ENCODE data around the gene TAS2R39. TPM values are rescaled to one million over a fixed set of nuclear protein-coding genes. Genes with fewer than 3 reads are reported as not detected.

TAS2R39 gene
- total and polyA plus RNA-seq, 2 of the 4 experiments (the other 2 are of a cell fraction) = not detected

- Histone ChIP-seq H3K79me1 (ENCODE audit: low read depth in 1 of 2, low read length in 2 of 2) (no peaks in the 10 kb centered on the region), H3K9me1 (ENCODE audit: insufficient read depth, low read length) (no peaks in the 10 kb centered on the region), H4K20me1 (ENCODE audit: insufficient read depth, low read length) (no peaks in the 10 kb centered on the region), H2AK9ac (replicated peaks; ENCODE audit: low read depth, low read length, poor library complexity) (no peak overlapping the region), H3K27me3 (ENCODE audit: control insufficient read depth, insufficient read depth, low read length) (peaks cover 7% of the 10 kb centered on the region), H3K4ac (ENCODE audit: low read depth, low read length) (no peak overlapping the region), H3K27ac (ENCODE audit: insufficient read depth, low read length) (no peak overlapping the region), H2BK20ac (ENCODE audit: low read depth, low read length) (no peak overlapping the region), H4K8ac (ENCODE audit: low read depth in 2 of 2, low read length in 2 of 2) (no peak overlapping the region), H2BK15ac (ENCODE audit: low read depth, low read length) (no peak overlapping the region), H3K14ac (replicated peaks; ENCODE audit: low read depth, low read length) (no peak overlapping the region), H2AK5ac (ENCODE audit: low read depth, low read length) (no peak overlapping the region), H3K36me3 (ENCODE audit: control insufficient read depth, insufficient read depth, low read length) (no peaks in the 10 kb centered on the region), H3K9ac (ENCODE audit: low read depth, low read length) (no peak overlapping the region), H3K4me3 (ENCODE audit: insufficient read depth, low read depth, low read length) (no peak overlapping the region), H2BK5ac (ENCODE audit: low read depth, low read length, poor library complexity, severe bottlenecking) (no peak overlapping the region), H2AFZ (replicated peaks; ENCODE audit: low read length, poor library complexity) (no peak overlapping the region), H3K23ac (ENCODE audit: low read depth, low read length) (no peak overlapping the region), H3K56ac (ENCODE audit: extremely low read depth, insufficient read depth, low read length) (no peak overlapping the region), H4K91ac (ENCODE audit: insufficient read depth, low read depth, low read length) (no peak overlapping the region), H4K5ac (ENCODE audit: low read depth, low read length) (no peak overlapping the region), H3K9me3 (ENCODE audit: control insufficient read depth, insufficient read depth, low read length) (no peaks in the 10 kb centered on the region), H2BK120ac (ENCODE audit: low read depth, low read length) (no peak overlapping the region), H3K18ac (ENCODE audit: low read depth, low read length) (no peak overlapping the region), H3K4me1 (ENCODE audit: control insufficient read depth, insufficient read depth, low read length) (no peaks in the 10 kb centered on the region), H3K4me2 (ENCODE audit: low read depth, low read length) (no peak overlapping the region)
- CTCF ChIA-PET = interaction anchor here (0.9 to 6.3 kb wide), 7 partner anchors 8 to 364 kb away, joined by 3 to 69 read pairs (median 3); partner anchors contain the start of gene TAS2R39
- dilution Hi-C loops (cut with HindIII; ENCODE audit: low sequenced_read_pairs, unreplicated experiment) = no loop called here
- DNase-seq = peak; percentile 68
- 0% methylated on average over 1 of the region's 6 CpGs; no CpG with 5 or more reads in 1 of the 2 experiments for WGBS, 2 experiments (ENCODE audit: extremely low coverage in 2 of 2, insufficient read length in 1 of 2)
- BruUV-seq (replicated peaks) = no TSS peak
- in situ Hi-C loops (cut with MboI; ENCODE audit: low sequenced_read_pairs) = loop anchor here (5.0 to 25.0 kb wide), 4 partner anchors 204 to 879 kb away; partner anchors contain the start of gene EPHB6
- intact Hi-C loops (cut with micrococcal nuclease) = no loop called here
- peak; percentile 65; the same call in 1 of the 2 replicates for ATAC-seq (ENCODE audit: low read depth)
- POLR2A ChIA-PET (ENCODE audit: unreplicated experiment) = no interaction called here
- TF ChIP-seq MAFK (IDR thresholded peaks at IDR 0.05; ENCODE audit: low read depth, low read length) (no peak), MXI1 (IDR thresholded peaks at IDR 0.05; ENCODE audit: borderline replicate concordance, low read depth, low read length) (no peak), CHD1 (IDR thresholded peaks at IDR 0.05; ENCODE audit: low read depth, low read length) (no peak), NFE2L2 (IDR thresholded peaks at IDR 0.05; ENCODE audit: low read depth, low read length) (no peak), CEBPB (IDR thresholded peaks at IDR 0.05; ENCODE audit: low read depth, low read length) (no peak), RFX5 (IDR thresholded peaks at IDR 0.05; ENCODE audit: low read depth, low read length) (no peak), SMC3 (IDR thresholded peaks at IDR 0.05; ENCODE audit: low read depth, low read length) (no peak), MAZ (IDR thresholded peaks at IDR 0.05; ENCODE audit: borderline replicate concordance, low read depth, low read length) (no peak), FOS (IDR thresholded peaks at IDR 0.05; ENCODE audit: low read depth, low read length) (no peak), RAD21 (IDR thresholded peaks at IDR 0.05; ENCODE audit: low read length) (no peak), POLR2A (IDR thresholded peaks at IDR 0.05; ENCODE audit: low read depth, low read length) (no peak), RCOR1 (IDR thresholded peaks at IDR 0.05; ENCODE audit: insufficient replicate concordance, low read length) (no peak), ELK1 (IDR thresholded peaks at IDR 0.05; ENCODE audit: borderline replicate concordance, low read depth, low read length) (no peak), BHLHE40 (IDR thresholded peaks at IDR 0.05; ENCODE audit: low read depth, low read length) (no peak)
- TF ChIP-seq, protein P1, sequence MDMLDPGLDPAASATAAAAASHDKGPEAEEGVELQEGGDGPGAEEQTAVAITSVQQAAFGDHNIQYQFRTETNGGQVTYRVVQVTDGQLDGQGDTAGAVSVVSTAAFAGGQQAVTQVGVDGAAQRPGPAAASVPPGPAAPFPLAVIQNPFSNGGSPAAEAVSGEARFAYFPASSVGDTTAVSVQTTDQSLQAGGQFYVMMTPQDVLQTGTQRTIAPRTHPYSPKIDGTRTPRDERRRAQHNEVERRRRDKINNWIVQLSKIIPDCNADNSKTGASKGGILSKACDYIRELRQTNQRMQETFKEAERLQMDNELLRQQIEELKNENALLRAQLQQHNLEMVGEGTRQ (IDR thresholded peaks at IDR 0.05; ENCODE audit: low read depth, low read length) = no peak
- TF ChIP-seq, protein P2, sequence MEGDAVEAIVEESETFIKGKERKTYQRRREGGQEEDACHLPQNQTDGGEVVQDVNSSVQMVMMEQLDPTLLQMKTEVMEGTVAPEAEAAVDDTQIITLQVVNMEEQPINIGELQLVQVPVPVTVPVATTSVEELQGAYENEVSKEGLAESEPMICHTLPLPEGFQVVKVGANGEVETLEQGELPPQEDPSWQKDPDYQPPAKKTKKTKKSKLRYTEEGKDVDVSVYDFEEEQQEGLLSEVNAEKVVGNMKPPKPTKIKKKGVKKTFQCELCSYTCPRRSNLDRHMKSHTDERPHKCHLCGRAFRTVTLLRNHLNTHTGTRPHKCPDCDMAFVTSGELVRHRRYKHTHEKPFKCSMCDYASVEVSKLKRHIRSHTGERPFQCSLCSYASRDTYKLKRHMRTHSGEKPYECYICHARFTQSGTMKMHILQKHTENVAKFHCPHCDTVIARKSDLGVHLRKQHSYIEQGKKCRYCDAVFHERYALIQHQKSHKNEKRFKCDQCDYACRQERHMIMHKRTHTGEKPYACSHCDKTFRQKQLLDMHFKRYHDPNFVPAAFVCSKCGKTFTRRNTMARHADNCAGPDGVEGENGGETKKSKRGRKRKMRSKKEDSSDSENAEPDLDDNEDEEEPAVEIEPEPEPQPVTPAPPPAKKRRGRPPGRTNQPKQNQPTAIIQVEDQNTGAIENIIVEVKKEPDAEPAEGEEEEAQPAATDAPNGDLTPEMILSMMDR (conservative IDR thresholded peaks at IDR 0.05; ENCODE audit: low read depth, low read length) = no peak
Measured at GRCh38 chr7:143216151-143216550, 32.9 kb downstream of the TAS2R39 start.
